DMS53 treated with DMSO at 0.1 percent for 48 hours (cell line): Measurements from ENCODE around the gene STKLD1.

Source experiments
- DNase-seq: peaks from one replicate; lab custom pipeline; 2025; ENCODE audit not compliant: unreplicated experiment; lab: John Stamatoyannopoulos, UW

STKLD1 gene

DNA sequence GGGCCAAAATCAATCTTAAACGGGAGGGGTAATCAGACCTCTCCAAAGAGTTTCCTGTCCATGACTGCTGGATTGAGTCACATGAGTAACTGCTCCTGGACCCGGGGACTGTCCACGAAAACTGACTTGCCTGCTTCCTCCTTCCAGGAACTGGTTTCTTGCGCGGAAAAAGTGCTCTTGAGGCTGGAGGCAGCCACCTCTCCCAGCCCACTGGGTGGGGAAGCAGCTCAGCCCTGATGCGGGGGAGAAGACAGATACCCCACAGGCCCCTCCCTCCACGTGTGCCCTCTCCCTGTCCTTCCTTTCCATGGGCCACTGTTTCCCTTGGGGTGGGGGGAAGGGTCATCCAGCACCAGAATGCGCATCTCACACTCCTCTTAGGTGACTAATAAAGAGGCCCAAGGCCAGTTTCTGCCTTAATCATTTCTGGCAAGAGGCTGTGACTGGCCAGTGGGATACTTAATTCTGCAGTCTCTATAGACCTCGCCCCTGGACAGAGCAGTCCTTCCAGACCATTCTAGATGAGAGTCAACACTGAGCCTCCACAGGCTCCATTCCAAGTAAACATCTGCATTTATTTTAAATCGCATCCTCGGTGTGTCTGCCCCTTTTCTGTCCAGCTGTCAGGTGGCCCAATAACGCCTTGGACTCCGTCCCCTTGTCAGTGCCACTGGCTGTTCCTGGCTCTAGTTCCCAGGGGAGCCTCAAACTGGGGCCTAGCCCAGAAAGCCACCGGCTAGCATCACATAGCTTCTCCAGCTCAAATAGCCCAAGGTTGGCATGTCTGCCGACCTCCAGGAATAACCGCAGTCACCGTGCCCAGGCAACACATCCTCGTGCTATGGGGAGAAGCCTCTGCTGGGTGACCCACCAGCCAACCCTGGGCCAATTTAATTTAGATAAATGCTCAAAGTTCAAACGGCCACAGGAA is 29.6 kb downstream of the STKLD1 start:
- DNase-seq, result no peak

DNA sequence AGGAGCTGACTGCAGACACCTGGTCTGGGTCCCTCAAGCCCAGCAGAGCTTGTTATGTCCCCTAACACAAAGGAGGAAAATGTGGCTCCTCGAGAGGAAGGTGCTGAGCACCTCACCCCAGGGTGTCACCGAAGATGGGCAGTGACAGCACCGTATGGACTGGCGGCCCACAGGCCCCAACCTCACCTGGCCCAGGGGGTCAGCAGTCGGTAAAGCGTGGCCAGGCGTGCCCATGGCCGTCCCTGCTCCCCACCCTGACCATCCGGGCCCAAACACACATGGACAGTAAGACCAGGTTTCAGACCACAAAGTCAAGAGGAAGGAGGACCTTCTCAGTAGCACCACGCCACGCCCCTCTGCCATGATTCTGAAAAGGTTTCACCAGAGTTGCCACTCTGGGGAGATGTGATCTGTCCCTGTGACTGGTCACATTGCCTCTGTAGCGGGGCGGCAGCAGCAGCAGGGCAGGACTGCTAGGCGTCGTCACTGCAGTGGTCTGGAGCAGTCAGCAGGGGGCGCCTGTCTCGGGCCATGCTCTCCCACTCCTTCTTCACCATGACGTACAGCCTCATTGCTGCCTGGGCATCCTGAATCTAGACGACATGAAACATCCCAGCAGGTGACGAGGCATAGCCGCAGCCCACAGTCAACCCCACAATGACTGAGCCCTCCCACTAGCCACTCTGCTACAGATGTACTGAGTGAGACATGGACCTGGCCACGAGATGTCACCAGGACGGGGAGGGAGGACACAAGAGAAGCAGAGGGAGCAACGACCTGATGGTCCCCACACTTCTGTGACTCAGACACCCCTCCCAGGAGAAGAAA is 30.5 kb downstream of the STKLD1 start:
- DNase-seq, result peak; percentile 77

DNA sequence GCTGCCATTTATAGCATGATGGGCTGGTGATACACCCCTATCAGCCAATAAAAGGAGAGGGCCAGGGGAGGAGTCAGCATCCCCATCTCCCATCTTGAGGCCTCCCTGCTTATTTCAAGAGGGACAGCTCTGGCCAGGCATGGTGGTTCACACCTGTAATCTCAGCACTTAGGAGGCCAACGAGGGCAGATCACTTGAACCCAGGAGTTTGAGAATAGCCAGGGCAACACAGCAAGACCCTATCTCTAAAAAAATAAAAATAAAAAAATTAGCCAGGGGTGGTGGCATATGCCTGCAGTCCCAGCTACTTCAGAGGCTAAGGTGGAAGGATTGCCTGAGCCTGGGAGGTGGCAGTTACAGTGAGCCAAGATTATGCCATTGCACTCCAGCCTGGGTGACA is 31.9 kb downstream of the STKLD1 start:
- no peak for DNase-seq

DNA sequence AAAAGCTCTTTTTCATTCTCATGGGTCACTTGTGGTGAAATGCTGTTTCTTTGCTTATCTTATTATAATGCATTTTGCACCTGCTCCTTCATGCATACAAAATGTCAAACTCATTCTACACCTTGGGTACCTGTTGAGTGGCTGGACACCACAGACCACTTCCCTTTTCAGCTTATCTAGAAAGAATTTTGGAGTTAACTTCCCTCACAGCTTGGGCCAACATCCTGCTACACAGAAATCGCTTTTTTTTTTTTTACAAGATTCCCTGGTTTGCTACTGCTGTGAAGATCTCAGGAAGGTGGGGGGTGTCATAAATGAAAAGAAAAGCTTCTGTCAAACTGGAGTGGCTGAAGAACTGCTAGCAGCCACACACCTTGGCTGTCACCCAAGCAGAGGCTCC is 39.0 kb downstream of the STKLD1 start:
- DNase-seq, result no peak

DNA sequence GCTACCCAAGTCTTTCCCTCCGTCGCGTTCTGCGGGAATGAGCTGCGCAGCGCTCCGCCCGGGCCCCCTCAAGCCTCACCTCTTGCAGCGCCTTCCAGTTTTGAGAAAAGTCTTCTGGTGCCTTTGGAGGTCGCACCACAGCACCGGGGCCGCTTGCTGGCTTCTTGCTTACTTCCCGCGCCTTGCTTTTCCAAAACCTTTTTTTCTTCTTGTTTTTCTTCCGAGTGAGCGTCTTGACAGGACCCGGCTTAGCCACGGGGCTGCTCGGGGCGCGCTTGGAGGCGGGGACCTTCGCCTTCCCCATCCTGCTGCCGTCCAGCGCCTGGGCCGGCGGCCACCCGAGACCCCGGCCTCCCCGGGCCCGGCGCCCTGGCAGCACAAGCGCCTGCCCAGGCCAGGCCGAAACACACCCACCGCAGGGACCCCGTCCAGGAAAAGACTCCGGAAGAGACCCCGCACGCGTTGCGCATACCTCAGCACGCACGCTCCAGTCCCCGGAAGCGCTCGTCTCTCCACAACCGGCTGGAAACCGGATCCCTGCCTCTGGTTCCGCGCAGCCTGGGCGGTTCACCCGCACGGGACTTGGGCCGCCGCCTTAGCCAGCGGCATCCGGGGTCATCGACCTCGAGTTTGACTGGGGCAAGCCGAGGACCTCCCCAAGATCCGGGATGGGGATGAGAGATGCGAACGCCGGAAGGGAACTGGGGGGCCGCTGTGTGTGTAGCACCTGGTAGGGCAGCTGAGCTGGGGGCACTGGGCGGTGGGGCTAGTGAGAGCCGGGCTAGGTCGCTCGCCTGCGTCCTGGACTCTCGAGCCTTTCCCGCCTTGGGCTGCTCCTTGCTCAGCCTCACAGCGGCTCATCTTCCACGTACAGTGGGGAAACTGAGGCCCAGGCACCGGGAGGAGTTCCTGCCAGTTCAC is 41.6 kb downstream of the STKLD1 start, which contains the start of gene REXO4:
REXO4 (minus strand) TSS at position 470 of the 921 bp plus-strand sequence; CDS start at position 304, 166 bp downstream.
- DNase-seq, result peak; percentile 51

DNA sequence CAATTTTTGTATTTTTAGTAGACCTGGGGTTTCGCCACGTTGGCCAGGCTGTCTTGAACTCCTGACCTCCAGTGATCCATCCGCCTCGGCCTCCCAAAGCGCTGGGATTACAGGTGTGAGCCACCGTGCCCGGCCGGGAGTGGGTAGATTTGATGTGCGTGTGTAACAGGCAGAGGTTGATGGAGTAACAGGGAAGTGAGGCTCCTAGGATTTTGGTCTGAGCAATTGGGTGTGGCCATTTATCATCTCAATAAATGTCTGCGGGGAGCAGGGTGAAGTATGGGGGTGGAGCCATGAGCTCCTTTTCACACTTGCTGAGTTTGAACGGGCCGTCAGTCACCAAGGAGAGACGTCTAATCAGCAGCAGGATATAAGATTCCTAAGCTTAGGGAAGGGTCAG is 42.8 kb downstream of the STKLD1 start:
- DNase-seq, result no peak

DNA sequence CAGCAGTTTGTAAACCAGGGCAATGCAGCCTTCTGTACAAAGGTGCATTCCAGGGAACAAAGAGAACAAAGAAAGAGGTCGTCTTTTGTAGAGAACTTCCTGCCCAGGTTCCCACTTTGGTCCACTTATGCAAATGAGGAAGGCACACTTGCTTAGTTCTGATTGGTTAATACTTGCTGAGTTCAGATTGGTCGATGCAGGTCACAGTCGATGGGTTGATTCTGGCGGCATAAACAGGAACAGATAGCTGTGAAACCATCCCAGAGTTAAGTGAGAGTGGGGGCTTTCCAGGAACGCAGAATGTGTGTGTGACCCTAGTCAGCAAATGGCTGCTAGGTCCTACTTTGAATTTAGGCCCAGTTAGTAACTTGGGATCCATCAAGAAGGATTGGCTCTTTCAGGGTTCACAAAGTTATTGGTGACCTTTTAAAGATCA is 44.2 kb downstream of the STKLD1 start:
- DNase-seq, result no peak

DNA sequence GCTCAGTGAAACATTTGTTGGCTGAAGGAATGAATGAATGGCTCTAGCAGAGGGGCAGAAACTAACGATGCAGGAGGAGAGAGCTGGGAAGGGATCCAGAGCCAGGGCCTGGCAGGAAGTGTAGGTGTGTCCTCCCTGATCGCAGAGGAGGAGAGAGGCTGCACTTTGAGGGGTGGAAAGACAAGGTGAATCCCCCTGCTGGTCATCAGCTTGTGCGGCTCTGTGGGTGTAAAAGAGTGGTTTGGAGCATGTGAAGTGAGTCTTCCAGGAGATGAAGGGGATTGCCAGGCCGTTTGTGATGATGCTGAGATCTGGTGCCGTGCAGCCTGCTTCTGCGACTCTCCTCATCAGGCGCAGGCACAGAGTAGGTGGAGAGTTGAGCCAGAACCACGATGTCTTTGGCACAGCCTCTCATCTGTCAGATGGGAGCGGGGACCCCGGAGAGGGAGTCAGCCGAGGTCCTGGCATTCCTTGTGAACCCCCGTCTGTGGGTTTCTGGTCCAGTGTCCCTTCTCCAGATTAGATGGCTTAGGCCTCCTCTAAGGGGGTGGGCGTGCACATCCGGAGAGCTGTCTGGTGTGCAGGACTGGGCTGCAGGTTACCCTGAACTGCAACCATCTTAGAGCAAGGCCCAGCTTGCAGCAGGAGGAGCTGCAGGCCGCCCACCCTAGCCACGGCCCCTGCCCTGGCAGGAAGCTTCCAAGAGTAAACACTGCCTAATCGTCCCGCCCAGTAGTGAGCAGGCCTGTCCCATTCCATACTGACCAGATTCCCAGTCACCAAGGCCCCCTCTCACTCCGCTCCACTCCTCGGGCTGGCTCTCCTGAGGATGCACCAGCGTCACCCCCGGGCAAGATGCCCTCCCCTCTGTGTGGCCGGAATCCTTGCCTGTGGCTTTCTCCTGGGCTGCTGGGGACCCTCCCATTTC is 45.7 kb downstream of the STKLD1 start, which contains the start of gene ADAMTS13:
ADAMTS13 (plus strand) TSS at position 753 of the 928 bp plus-strand sequence; CDS start at position 830, 77 bp downstream.
- DNase-seq, result no peak

DNA sequence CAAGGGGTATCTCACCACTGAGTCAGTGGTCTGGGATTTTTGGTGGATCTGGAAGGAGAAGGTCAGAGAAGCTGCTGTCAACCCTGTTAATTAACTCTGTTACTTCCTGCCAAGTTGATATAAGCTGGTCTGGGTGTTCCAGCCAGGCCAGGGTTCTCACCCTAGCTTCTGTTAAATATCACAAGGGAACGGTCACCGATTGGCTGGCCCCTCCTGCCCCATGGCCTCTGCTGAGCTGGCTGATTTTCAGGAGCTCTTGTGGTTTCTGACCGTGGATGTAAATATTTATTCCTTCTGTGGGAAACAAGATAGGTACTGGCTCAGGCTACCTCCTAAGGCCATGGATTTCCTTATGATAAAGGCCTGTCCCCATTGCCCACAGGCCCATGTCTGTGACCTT is 47.0 kb downstream of the STKLD1 start:
- no peak for DNase-seq

DNA sequence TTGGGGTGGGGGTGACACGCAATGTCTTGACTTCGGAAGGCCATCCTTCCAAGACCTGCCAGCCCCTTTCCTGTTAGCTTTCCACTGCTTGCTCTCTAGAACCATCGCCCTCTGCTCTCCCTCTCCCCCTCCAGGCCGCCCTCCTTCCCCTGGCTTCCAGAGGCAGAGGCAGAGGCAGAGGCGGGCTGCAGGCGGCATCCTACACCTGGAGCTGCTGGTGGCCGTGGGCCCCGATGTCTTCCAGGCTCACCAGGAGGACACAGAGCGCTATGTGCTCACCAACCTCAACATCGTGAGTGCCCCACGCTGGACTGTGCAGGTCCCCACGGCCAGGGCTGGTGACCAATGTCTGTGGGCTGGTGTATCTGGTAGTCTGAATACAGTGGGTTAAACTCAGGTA is 48.0 kb downstream of the STKLD1 start:
- no peak for DNase-seq

DNA sequence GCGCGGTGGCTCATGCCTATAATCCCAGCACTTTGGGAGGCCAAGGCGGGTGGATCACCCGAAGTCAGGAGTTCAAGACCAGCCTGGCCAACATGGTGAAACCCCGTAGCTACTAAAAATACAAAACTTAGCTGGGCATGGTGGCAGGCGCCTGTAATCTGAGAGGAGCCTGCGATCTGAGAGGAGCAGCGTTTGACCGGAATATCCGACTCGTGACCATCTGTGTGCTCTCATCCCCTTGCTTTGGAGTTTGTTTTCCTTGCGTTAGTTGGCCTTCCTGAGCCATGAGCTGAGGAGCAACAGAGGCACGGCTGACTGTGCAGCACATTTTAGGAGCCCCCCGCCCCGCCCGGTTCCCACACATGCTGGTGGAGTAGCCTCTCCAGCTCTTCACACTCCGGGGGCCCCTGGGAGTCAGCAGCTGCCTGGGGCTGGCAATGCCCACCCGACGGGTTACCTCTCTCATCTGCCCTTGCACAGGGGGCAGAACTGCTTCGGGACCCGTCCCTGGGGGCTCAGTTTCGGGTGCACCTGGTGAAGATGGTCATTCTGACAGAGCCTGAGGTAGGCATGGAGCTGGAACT is 49.0 kb downstream of the STKLD1 start:
- no peak for DNase-seq

DNA sequence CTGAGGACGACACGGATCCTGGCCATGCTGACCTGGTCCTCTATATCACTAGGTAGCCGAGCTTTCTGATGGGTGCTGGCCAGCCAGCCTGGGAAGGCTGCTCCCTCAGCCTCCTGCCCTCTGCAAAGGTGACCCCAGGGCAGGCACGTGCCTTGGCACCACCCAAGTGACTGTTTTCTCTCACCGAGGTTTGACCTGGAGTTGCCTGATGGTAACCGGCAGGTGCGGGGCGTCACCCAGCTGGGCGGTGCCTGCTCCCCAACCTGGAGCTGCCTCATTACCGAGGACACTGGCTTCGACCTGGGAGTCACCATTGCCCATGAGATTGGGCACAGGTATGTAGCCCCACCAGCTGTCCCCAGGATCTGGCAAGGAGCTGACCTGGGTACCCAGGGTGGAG is 49.8 kb downstream of the STKLD1 start:
- DNase-seq, result no peak

DNA sequence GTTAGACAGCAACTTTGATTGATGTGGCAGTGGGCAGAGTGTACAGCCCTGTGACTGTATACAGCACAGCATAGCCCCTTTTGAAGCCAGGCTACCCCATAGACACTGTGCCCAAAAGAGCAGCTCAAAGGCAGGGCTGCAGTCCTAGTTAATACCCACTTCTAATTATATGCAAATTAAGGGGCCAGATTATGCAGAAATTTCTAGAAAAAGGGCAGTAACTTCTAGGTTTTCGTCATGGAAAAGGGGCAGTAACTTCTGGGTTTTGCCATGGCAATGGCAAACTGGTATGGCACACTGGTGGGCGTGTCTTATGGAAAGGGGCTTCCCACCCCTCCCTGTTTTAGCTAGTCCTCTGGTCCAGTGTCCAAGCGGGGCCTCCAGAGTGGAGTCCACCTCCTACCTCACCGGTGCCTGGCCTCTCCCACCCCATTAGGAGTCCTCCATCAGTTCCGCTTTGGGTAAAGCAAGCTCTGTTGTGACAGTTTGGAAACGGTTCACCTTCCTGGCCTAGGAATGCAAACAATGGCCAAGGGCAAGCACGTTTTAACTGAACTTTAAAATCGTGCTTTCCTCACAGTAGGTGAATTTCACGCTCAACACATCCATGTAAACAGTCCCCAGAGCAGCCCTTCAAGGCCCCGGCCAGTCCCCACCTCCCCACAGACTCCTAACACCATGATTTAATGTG is 51.6 kb downstream of the STKLD1 start:
- no peak for DNase-seq

DNA sequence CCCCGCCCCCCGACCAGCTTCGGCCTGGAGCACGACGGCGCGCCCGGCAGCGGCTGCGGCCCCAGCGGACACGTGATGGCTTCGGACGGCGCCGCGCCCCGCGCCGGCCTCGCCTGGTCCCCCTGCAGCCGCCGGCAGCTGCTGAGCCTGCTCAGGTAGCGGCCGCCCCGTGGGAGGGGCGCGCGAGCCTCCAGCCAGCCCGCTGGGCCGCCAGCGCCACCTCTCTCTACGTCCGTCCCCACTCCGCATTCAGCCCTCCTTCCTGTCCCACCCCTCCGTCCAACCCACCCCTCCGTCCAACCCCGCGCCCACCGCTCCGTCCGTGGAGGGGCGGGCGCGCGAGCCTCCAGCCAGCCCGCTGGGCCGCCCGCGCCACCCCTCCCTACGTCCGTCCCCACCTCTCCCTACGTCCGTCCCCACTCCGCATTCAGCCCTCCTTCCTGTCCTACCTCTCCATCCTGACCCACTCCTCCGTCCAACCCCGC is 52.5 kb downstream of the STKLD1 start:
- peak; percentile 53 for DNase-seq

DNA sequence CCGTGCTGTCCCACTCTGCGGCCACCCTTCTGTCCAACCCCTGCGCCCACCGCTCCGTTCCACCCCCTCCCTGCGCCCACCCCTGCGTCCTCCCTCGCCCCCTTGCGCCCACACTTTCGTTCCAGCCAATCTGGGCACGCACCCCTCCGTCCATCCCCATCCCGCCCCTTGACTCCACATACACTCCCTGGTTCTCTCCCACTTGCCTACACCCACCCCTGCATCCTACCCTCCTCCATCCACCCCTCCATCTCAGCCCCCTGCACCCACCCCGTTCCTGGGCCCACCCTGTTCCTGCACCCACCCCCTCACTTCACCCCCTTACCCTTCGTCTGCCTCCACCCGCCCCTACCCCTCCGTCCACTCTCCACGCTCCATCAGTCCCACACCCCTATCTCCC is 53.0 kb downstream of the STKLD1 start:
- no peak for DNase-seq

DNA sequence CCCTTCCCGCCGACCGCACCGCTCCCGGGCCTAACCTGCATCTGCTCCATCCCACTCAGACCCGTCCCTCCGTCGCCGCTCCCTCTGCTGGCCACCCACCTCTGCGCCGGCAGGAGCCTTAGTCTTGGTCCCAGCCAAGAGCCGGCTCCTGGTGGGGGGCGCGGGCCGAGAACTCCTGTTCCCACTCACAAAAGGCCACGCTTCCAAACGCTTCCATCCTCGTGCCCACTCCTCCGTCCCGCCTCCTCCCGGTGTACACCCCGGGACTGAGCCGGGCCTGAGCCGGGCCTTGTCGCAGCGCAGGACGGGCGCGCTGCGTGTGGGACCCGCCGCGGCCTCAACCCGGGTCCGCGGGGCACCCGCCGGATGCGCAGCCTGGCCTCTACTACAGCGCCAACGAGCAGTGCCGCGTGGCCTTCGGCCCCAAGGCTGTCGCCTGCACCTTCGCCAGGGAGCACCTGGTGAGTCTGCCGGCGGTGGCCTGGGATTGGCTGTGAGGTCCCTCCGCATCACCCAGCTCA is 53.5 kb downstream of the STKLD1 start:
- no peak for DNase-seq

DNA sequence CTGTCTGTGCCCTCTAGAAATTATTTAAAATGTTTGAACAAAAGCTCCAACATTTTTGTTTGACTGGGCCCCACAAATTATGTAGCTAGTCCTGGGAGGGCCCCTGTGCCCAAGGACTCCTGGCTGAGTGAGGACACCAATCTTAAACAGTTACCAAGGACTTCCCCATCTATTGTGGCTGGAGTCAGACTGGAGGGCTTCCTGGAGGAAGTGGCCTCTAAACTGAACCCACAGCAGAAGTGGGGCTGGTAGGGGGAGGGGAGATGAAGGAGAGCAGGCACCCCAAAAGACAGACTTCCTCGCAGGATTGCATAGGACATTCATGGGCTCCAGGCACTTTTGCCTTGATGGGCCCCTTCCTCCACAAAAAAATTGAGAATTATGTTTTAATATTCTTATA is 54.1 kb downstream of the STKLD1 start:
- no peak for DNase-seq

DNA sequence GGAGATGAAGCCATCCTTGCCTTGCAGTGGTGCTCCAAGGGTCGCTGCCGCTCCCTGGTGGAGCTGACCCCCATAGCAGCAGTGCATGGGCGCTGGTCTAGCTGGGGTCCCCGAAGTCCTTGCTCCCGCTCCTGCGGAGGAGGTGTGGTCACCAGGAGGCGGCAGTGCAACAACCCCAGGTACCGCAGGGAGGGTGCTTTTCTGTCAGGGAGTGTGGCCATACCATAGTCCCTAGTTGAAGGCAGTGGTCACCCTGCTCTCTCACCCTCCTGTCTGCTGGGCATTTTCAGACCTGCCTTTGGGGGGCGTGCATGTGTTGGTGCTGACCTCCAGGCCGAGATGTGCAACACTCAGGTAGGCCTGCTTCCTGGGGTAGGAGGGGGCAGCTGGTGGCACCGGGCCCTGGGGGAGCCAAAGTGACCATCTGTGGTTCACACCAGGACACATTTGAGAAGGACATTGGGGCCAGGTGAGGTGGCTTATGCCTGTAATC is 57.2 kb downstream of the STKLD1 start:
- no peak for DNase-seq
